Measurements from ENCODE around the gene TTI1. TPM values are rescaled to one million over a fixed set of nuclear protein-coding genes. Genes with fewer than 3 reads are reported as not detected.

The TTI1 gene
- polyA plus RNA-seq, 1 experiment, result 15.1 TPM

GRCh38 chr20:37983286-37983685, 50.0 kb downstream of the TTI1 start:
- Histone ChIP-seq H3K9me3 (ENCODE audit: control insufficient read depth, insufficient read depth, low read length) (no peaks in the 10 kb centered on the region), H3K4me3 (ENCODE audit: low read depth, low read length) (no peak overlapping the region), H3K27me3 (ENCODE audit: control insufficient read depth, insufficient read depth, low read length) (no peaks in the 10 kb centered on the region), H3K27ac (ENCODE audit: low read depth, low read length) (no peak overlapping the region)
- POLR2A ChIA-PET, result no interaction called here
- CTCF ChIA-PET, result interaction anchor here (0.7 to 1.1 kb wide), 2 partner anchors 9 to 74 kb away, joined by 3 read pairs; no protein-coding TSS in a partner anchor
- DNase-seq (ENCODE audit: low read depth, low spot score), result no peak
- TF ChIP-seq, protein P1, sequence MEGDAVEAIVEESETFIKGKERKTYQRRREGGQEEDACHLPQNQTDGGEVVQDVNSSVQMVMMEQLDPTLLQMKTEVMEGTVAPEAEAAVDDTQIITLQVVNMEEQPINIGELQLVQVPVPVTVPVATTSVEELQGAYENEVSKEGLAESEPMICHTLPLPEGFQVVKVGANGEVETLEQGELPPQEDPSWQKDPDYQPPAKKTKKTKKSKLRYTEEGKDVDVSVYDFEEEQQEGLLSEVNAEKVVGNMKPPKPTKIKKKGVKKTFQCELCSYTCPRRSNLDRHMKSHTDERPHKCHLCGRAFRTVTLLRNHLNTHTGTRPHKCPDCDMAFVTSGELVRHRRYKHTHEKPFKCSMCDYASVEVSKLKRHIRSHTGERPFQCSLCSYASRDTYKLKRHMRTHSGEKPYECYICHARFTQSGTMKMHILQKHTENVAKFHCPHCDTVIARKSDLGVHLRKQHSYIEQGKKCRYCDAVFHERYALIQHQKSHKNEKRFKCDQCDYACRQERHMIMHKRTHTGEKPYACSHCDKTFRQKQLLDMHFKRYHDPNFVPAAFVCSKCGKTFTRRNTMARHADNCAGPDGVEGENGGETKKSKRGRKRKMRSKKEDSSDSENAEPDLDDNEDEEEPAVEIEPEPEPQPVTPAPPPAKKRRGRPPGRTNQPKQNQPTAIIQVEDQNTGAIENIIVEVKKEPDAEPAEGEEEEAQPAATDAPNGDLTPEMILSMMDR (IDR thresholded peaks at IDR 0.05; ENCODE audit: low read depth, low read length), result no peak

- no peaks in the 10 kb centered on the region for H3K9me3 ChIP-seq (ENCODE audit: control insufficient read depth, insufficient read depth, low read length)
- TF ChIP-seq, protein P1 (IDR thresholded peaks at IDR 0.05; ENCODE audit: low read depth, low read length), result no peak
- CTCF ChIA-PET, result no interaction called here
- DNase-seq (ENCODE audit: low read depth, low spot score), result no peak
- H3K27ac ChIP-seq (ENCODE audit: low read depth, low read length), result no peak overlapping the region
- no peak overlapping the region for H3K4me3 ChIP-seq (ENCODE audit: low read depth, low read length)
- H3K27me3 ChIP-seq (ENCODE audit: control insufficient read depth, insufficient read depth, low read length), result peaks cover 3% of the 10 kb centered on the region
- POLR2A ChIA-PET, result no interaction called here
These were observed 51.7 kb downstream of the TTI1 start for GRCh38 chr20:37981568-37981967.

GRCh38 chr20:37980876-37981275, 52.4 kb downstream of the TTI1 start:
- Histone ChIP-seq H3K27me3 (ENCODE audit: control insufficient read depth, insufficient read depth, low read length) (peaks cover 3% of the 10 kb centered on the region), H3K27ac (ENCODE audit: low read depth, low read length) (no peak overlapping the region), H3K9me3 (ENCODE audit: control insufficient read depth, insufficient read depth, low read length) (no peaks in the 10 kb centered on the region), H3K4me3 (ENCODE audit: low read depth, low read length) (no peak overlapping the region)
- POLR2A ChIA-PET, result no interaction called here
- TF ChIP-seq, protein P1 (IDR thresholded peaks at IDR 0.05; ENCODE audit: low read depth, low read length), result no peak
- DNase-seq (ENCODE audit: low read depth, low spot score), result no peak
- CTCF ChIA-PET, result no interaction called here

DNA sequence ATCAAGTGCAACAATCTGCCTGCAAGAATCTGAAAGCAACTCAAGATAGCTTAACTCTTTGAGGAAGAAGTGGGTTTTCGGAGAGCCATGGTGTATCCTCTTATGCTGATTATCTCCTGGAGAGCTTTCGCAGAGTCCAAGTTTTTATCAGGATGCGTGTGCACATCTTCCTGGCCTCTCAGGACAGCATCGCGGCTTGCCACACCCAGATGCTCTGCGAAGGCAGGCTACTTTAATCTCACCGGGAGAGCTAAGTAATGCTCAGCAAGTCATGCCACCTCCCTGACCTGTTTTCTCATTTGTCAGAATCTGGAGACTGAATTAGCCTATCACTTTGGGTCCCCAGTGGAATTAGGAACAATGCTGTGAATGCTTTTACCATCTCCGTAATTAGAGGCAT, 52.9 kb downstream of the TTI1 start:
- no peaks in the 10 kb centered on the region for H3K9me3 ChIP-seq (ENCODE audit: control insufficient read depth, insufficient read depth, low read length)
- no peak overlapping the region for H3K27ac ChIP-seq (ENCODE audit: low read depth, low read length)
- TF ChIP-seq, protein P1 (IDR thresholded peaks at IDR 0.05; ENCODE audit: low read depth, low read length), result no peak
- H3K27me3 ChIP-seq (ENCODE audit: control insufficient read depth, insufficient read depth, low read length), result peaks cover 3% of the 10 kb centered on the region
- ChIA-PET CTCF (interaction anchor here (0.5 kb wide), 1 partner anchor 12 kb away, joined by 3 read pairs; no protein-coding TSS in a partner anchor), POLR2A (no interaction called here)
- no peak for DNase-seq (ENCODE audit: low read depth, low spot score)
- H3K4me3 ChIP-seq (ENCODE audit: low read depth, low read length), result no peak overlapping the region

DNA sequence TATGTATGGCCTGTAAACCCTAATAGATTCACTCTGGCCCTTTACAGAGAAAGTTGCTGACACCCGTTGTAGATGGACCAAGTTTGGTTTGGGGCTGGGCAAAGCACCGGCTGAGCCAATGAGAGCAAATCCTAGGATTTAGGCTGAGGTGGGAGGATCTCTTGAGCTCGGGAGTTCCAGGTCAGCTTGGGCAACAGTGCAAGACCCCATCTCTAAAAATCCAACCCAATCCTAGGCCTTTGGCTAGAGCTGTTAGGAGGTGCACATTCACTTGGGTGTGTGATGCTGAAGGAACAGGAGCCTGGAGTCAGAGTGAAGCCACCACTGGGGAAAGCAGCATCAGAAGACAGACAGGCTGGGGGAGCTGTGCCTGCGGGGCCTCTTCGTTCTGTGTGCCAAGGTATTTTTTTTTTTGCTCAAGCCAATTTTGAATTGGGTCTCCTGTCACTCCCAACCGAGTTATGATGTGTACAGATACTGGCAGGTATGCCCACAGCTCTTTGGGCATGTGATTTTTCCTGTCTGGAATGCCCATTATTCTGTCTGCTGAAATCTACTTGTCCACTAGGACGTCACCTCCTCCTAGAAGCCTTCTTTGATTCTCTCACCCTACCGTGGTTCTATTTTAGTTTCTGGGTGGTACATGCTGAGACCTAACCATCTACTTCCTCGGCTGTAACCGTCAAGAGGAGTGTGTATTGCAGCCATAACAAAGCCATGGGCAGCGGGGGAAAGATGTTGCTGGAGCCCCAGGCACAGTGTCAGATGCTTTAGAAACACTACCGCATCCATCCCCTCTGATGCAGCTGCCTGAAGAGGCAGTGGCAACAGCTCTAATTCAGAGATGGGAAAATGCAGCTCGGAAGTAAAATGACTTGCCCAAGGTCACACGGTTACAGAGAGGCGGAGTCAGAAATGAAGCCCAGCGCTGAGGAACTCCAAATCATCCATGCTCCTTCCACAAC, 54.0 kb downstream of the TTI1 start:
- H3K27ac ChIP-seq (ENCODE audit: low read depth, low read length), result no peak overlapping the region
- H3K27me3 ChIP-seq (ENCODE audit: control insufficient read depth, insufficient read depth, low read length), result peaks cover 3% of the 10 kb centered on the region
- no peaks in the 10 kb centered on the region for H3K9me3 ChIP-seq (ENCODE audit: control insufficient read depth, insufficient read depth, low read length)
- no peak for DNase-seq (ENCODE audit: low read depth, low spot score)
- POLR2A ChIA-PET, result interaction anchor here (0.5 kb wide), 1 partner anchor 380 kb away, joined by 3 read pairs; no protein-coding TSS in a partner anchor
- TF ChIP-seq, protein P1 (IDR thresholded peaks at IDR 0.05; ENCODE audit: low read depth, low read length), result no peak
- CTCF ChIA-PET, result no interaction called here
- H3K4me3 ChIP-seq (ENCODE audit: low read depth, low read length), result no peak overlapping the region

Data from AG04450 (cell line).